ENCODE measurements around the gene UBN1. TPM values are rescaled to one million over a fixed set of nuclear protein-coding genes. Genes with fewer than 3 reads are reported as not detected.
A peak's percentile ranks its signal among the peaks of the same experiment; 100 is the strongest.

The UBN1 gene
- total RNA-seq, 1 donor from 2014 or later, result 45.3 TPM

DNA sequence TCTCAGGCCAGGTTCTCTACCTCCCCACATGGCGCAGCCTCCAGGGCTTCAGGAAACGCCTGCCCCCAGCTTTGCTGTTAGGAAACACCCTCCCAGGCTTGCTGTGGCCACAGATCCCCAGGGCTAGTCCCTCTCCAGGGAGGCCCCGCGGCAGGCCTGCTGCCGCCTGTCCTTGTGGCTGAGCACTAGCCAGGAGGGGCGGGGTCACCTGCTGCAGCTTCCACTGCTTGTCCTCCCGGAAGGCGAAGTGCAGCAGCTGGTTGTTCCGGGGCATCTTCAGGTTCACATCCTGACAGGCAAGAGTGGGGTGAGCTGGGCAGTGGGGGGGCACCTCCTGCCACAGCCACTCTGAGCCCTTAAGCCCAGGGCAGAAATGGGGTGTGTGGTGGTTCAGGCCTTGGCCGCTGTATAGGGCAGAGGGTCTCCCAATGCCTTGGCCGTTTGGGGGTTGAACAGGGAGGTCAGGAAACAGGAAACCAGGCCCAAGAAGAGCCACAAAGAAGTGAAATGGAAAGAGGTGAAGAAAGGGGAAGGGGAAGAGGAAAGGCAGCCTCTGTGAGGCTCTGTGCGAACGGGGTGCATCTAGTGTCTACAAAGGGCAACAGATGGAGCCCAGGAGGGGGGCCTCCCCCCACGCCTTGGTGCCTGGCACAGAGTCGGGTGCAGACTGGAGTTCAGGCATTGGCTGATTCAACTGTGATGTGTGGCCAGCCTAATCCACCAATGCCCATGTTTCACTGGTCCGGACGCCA lies 46.8 kb upstream of the UBN1 start:
- TF ChIP-seq EZH2 (IDR thresholded peaks at IDR 0.05; ENCODE audit: insufficient read depth, low read length), result no peak
- TF ChIP-seq, protein P1, sequence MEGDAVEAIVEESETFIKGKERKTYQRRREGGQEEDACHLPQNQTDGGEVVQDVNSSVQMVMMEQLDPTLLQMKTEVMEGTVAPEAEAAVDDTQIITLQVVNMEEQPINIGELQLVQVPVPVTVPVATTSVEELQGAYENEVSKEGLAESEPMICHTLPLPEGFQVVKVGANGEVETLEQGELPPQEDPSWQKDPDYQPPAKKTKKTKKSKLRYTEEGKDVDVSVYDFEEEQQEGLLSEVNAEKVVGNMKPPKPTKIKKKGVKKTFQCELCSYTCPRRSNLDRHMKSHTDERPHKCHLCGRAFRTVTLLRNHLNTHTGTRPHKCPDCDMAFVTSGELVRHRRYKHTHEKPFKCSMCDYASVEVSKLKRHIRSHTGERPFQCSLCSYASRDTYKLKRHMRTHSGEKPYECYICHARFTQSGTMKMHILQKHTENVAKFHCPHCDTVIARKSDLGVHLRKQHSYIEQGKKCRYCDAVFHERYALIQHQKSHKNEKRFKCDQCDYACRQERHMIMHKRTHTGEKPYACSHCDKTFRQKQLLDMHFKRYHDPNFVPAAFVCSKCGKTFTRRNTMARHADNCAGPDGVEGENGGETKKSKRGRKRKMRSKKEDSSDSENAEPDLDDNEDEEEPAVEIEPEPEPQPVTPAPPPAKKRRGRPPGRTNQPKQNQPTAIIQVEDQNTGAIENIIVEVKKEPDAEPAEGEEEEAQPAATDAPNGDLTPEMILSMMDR (IDR thresholded peaks at IDR 0.05; ENCODE audit: insufficient read depth, low read depth, low read length), result no peak
- Histone ChIP-seq H3K4me2 (ENCODE audit: low read length) (no peak overlapping the region), H2AFZ (ENCODE audit: low read depth, low read length) (no peak overlapping the region), H3K4me3 (ENCODE audit: insufficient read depth, low read depth, low read length) (no peak overlapping the region), H3K36me3 (ENCODE audit: insufficient read depth, low read length) (peaks cover 2% of the 10 kb centered on the region), H3K79me2 (ENCODE audit: insufficient read depth, low read length) (no peaks in the 10 kb centered on the region), H3K9me3 (ENCODE audit: insufficient read depth, low read depth, low read length) (no peaks in the 10 kb centered on the region), H3K4me1 (ENCODE audit: insufficient read depth, low read length) (peaks cover 10% of the 10 kb centered on the region), H3K27me3 (ENCODE audit: insufficient read depth, low read length) (no peaks in the 10 kb centered on the region), H4K20me1 (ENCODE audit: insufficient read depth, low read length) (peaks cover 16% of the 10 kb centered on the region), H3K27ac (ENCODE audit: low read depth, low read length) (no peak overlapping the region), H3K9ac (ENCODE audit: low read length) (no peak overlapping the region)
- Mint-ChIP-seq H3K4me3 (ENCODE audit: unreplicated experiment) (peak overlapping the region; percentile 85), H3K9me3 (ENCODE audit: unreplicated experiment) (no peaks in the 10 kb centered on the region), H3K27me3 (ENCODE audit: low read depth, unreplicated experiment) (no peaks in the 10 kb centered on the region), H3K4me1 (ENCODE audit: low read depth, unreplicated experiment) (peaks cover 17% of the 10 kb centered on the region), H3K27ac (ENCODE audit: unreplicated experiment) (no peak overlapping the region), H3K36me3 (ENCODE audit: low read depth, unreplicated experiment) (peaks cover 10% of the 10 kb centered on the region)
- DNase-seq (ENCODE audit: low read depth) (no peak), FAIRE-seq (no peak)

DNA sequence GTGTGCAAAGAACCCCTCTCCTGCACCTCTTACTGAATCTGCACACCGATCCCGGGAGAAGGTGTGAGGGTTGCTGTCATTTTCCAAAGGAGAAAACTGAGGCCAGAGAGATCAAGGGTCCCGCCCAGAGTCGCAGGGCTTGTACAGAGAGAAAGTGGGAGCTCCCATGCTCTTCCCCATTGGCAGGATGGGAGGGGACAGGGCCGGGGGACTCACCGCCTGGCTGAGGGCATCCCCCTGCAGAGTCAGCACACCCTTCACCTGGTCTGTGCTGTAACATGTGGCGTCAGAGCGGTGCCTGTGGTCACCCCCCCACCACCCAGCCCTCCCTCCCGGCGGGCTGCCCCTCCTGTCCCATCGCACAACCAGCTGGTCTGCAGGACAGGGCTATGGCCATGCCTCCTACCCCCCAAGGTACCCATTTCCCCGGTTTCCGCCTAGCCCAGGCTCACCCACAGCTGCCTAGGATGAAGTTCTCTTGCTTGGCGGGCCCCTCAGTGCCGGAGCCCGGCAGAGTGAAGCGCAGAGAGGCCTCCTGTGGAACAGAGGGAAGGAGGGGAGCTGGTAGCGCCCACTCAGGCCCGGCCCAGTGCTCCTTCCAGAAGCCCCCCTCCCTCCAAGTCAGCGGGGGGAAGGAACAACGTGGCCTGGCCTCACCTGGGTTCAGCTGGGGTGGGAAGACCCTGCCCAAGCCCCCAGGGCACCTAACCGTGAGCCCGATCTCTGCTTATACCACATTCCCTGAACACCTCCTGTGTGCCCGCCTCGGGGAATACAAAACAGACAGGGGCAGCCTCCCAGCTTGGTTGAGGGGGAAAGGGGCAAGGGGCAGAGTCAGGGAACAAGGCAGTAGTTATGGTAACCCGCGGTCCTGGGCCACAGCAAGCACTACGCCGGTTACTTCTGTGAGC lies 46.0 kb upstream of the UBN1 start:
- Mint-ChIP-seq H3K4me1 (ENCODE audit: low read depth, unreplicated experiment) (peaks cover 17% of the 10 kb centered on the region), H3K9me3 (ENCODE audit: unreplicated experiment) (no peaks in the 10 kb centered on the region), H3K4me3 (ENCODE audit: unreplicated experiment) (peak overlapping the region; percentile 85), H3K27me3 (ENCODE audit: low read depth, unreplicated experiment) (no peaks in the 10 kb centered on the region), H3K36me3 (ENCODE audit: low read depth, unreplicated experiment) (peaks cover 10% of the 10 kb centered on the region), H3K27ac (ENCODE audit: unreplicated experiment) (peak overlapping the region; percentile 34)
- Histone ChIP-seq H3K4me2 (ENCODE audit: low read length) (peak overlapping the region; percentile 96), H3K4me1 (ENCODE audit: insufficient read depth, low read length) (peaks cover 10% of the 10 kb centered on the region), H3K79me2 (ENCODE audit: insufficient read depth, low read length) (no peaks in the 10 kb centered on the region), H3K9me3 (ENCODE audit: insufficient read depth, low read depth, low read length) (no peaks in the 10 kb centered on the region), H3K27ac (ENCODE audit: low read depth, low read length) (no peak overlapping the region), H3K27me3 (ENCODE audit: insufficient read depth, low read length) (no peaks in the 10 kb centered on the region), H2AFZ (ENCODE audit: low read depth, low read length) (peak overlapping the region; percentile 86), H3K9ac (ENCODE audit: low read length) (peak overlapping the region; percentile 76), H4K20me1 (ENCODE audit: insufficient read depth, low read length) (peaks cover 16% of the 10 kb centered on the region), H3K4me3 (ENCODE audit: insufficient read depth, low read depth, low read length) (peak overlapping the region; percentile 71), H3K36me3 (ENCODE audit: insufficient read depth, low read length) (peaks cover 6% of the 10 kb centered on the region)
- no peak for TF ChIP-seq EZH2 (IDR thresholded peaks at IDR 0.05; ENCODE audit: insufficient read depth, low read length)
- TF ChIP-seq, protein P1 (IDR thresholded peaks at IDR 0.05; ENCODE audit: insufficient read depth, low read depth, low read length), result no peak
- DNase-seq (ENCODE audit: low read depth), result no peak
- no peak for FAIRE-seq
